KMS-11 (cell line): ENCODE data around the gene U2AF2.

ENCODE experiments used
- H2AFZ ChIP-seq: fragments of 200-600 bp; sonication (generic); 2 replicates; pipeline ENCODE4 v1.6.1; 2016; ENCODE audit warnings: antibody characterized with exemption, mixed run types, low read depth
- H3K27ac ChIP-seq: fragments of 200-600 bp; sonication (generic); 2 replicates; pipeline ENCODE4 v1.6.1; 2016; ENCODE audit warnings: mild to moderate bottlenecking, mixed run types
- H3K27me3 ChIP-seq: fragments of 200-600 bp; sonication (generic); 2 replicates; pipeline ENCODE4 v1.6.1; 2017; ENCODE audit warnings: mild to moderate bottlenecking, low read depth, mixed run types, moderate library complexity; ENCODE audit not compliant: insufficient read depth
- H3K36me3 ChIP-seq: fragments of 200-600 bp; sonication (generic); 2 replicates; pipeline ENCODE4 v1.6.1; 2017; ENCODE audit warnings: mild to moderate bottlenecking, mixed run types; ENCODE audit not compliant: insufficient read depth
- H3K4me1 ChIP-seq: fragments of 200-600 bp; sonication (generic); 2 replicates; pipeline ENCODE4 v1.6.1; 2016; ENCODE audit warnings: mild to moderate bottlenecking, low read depth, mixed run types; ENCODE audit not compliant: poor library complexity, severe bottlenecking
- H3K4me2 ChIP-seq: fragments of 200-600 bp; sonication (generic); 2 replicates; pipeline ENCODE4 v1.7.0; 2016; ENCODE audit warnings: mild to moderate bottlenecking, mixed run types
- H3K4me3 ChIP-seq: fragments of 200-600 bp; sonication (generic); IDR thresholded peaks from 2 replicates; pipeline ENCODE4 v1.6.1; 2017; ENCODE audit warnings: low read depth, low read length, mixed read lengths; ENCODE audit not compliant: insufficient read depth
- H3K79me2 ChIP-seq: fragments of 200-600 bp; sonication (generic); 2 replicates; pipeline ENCODE4 v1.6.1; 2016; ENCODE audit warnings: low read depth, mixed run types; ENCODE audit not compliant: insufficient read depth
- H3K9ac ChIP-seq: fragments of 200-600 bp; sonication (generic); 2 replicates; pipeline ENCODE4 v1.6.1; 2016; ENCODE audit warnings: mild to moderate bottlenecking, mixed run types
- H4K20me1 ChIP-seq: fragments of 200-600 bp; sonication (generic); 2 replicates; pipeline ENCODE4 v1.6.1; 2016; ENCODE audit warnings: mild to moderate bottlenecking, mixed run types; ENCODE audit not compliant: insufficient read depth
- TF ChIP-seq, protein P1 (sequence below): fragments of 200-600 bp; sonication (generic); conservative IDR thresholded peaks from 2 replicates; pipeline ENCODE4 v1.6.1; 2017; ENCODE audit warnings: low read depth, mild to moderate bottlenecking, antibody characterized with exemption, low read length, moderate library complexity, mixed read lengths

The U2AF2 gene

GRCh38 chr19:55616395-55616875, 38.4 kb upstream of the U2AF2 start:
- Histone ChIP-seq H3K4me1 (peaks cover 12% of the 10 kb centered on the region), H4K20me1 (no peaks in the 10 kb centered on the region), H3K9ac (no peak overlapping the region), H3K27me3 (no peaks in the 10 kb centered on the region), H3K79me2 (no peaks in the 10 kb centered on the region), H3K36me3 (no peaks in the 10 kb centered on the region), H3K27ac (no peak overlapping the region), H2AFZ (no peak overlapping the region), H3K4me3 (no peak overlapping the region), H3K4me2 (no peak overlapping the region)
- TF ChIP-seq, protein P1, sequence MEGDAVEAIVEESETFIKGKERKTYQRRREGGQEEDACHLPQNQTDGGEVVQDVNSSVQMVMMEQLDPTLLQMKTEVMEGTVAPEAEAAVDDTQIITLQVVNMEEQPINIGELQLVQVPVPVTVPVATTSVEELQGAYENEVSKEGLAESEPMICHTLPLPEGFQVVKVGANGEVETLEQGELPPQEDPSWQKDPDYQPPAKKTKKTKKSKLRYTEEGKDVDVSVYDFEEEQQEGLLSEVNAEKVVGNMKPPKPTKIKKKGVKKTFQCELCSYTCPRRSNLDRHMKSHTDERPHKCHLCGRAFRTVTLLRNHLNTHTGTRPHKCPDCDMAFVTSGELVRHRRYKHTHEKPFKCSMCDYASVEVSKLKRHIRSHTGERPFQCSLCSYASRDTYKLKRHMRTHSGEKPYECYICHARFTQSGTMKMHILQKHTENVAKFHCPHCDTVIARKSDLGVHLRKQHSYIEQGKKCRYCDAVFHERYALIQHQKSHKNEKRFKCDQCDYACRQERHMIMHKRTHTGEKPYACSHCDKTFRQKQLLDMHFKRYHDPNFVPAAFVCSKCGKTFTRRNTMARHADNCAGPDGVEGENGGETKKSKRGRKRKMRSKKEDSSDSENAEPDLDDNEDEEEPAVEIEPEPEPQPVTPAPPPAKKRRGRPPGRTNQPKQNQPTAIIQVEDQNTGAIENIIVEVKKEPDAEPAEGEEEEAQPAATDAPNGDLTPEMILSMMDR, result no peak

DNA sequence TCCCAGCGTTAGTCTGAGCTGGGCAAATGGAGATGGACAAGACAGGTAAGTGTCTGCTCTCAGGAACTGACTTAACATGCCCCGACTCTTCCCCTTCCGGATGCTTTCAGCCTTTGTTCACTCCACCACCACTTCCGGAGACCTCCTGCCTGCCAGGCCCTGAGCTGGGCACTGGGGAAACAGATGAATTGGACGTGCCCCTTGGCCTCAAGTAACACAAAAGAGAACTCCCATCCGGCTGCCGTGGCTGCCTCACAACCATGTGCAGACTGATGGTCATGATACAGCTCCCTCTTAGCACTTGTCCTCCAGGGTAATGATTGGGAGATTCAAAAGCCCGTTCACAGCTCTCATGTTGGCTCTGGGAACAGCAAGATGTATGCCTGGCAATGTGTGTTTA, 37.4 kb upstream of the U2AF2 start:
- TF ChIP-seq, protein P1, result no peak
- Histone ChIP-seq H3K4me2 (no peak overlapping the region), H3K4me1 (peaks cover 2% of the 10 kb centered on the region), H3K79me2 (no peaks in the 10 kb centered on the region), H3K27me3 (no peaks in the 10 kb centered on the region), H3K9ac (no peak overlapping the region), H3K4me3 (no peak overlapping the region), H4K20me1 (no peaks in the 10 kb centered on the region), H2AFZ (no peak overlapping the region), H3K27ac (no peak overlapping the region), H3K36me3 (no peaks in the 10 kb centered on the region)

DNA sequence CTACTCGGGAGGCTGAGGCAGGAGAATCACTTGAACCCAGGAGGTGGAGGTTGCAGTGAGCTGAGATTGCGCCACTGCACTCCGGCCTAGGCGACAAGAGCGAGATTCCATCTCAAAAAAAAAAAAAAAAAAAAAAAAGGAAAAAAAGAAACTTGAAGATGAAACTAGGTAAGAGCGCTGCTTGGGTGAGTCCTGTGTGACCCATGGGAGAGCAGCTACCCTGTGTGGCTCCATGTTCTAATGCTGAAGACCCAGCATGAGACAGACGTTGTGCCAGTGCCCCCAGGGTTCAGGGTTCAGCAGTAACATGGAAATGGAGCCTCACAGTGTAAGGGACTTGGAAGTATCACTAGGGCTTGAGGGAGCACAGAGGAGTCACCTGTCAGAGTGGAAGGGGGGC, 36.4 kb upstream of the U2AF2 start:
- Histone ChIP-seq H3K79me2 (no peaks in the 10 kb centered on the region), H3K4me1 (peaks cover 3% of the 10 kb centered on the region), H3K4me3 (no peak overlapping the region), H3K27me3 (no peaks in the 10 kb centered on the region), H4K20me1 (no peaks in the 10 kb centered on the region), H3K36me3 (no peaks in the 10 kb centered on the region), H3K27ac (no peak overlapping the region), H2AFZ (no peak overlapping the region), H3K9ac (no peak overlapping the region), H3K4me2 (no peak overlapping the region)
- TF ChIP-seq, protein P1, result no peak

DNA sequence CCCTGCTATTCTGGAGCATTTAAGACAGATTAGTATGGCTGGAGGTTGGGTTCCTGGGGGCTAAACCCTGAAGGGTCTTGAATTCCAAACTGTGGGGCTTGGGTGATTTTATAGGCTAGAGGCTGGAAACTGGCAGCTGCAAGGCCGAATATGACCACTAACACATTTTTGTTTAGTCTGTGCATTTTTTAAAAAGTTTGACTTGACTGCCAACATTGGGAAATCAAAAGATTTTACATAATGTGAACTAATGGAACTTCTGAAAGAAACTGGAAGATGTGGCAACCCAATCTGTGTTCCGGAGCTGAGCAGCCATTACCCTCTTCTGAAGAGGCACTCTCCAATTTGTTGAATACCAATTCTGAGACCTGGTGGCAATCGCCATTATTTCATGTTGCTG, 35.5 kb upstream of the U2AF2 start:
- Histone ChIP-seq H3K4me2 (no peak overlapping the region), H3K9ac (no peak overlapping the region), H3K79me2 (no peaks in the 10 kb centered on the region), H3K4me1 (peaks cover 8% of the 10 kb centered on the region), H3K27me3 (no peaks in the 10 kb centered on the region), H3K27ac (no peak overlapping the region), H3K36me3 (no peaks in the 10 kb centered on the region), H4K20me1 (no peaks in the 10 kb centered on the region), H3K4me3 (no peak overlapping the region), H2AFZ (no peak overlapping the region)
- TF ChIP-seq, protein P1, result no peak
